ENCODE measurements around the gene QSER1.
A peak's percentile ranks its signal among the peaks of the same experiment; 100 is the strongest.
"Not testable (repeated sequence)": the region's sequence is repeated elsewhere in the genome, so short reads cannot be mapped to it uniquely, and the experiment has no call there.

The QSER1 gene

GRCh38 chr11:32937283-32937682, 44.7 kb downstream of the QSER1 start:
- not testable (repeated sequence) for DNase-seq

- no peak for DNase-seq
Observed at GRCh38 chr11:32939046-32939445, 46.4 kb downstream of the QSER1 start.

- no peak for DNase-seq
Observed at GRCh38 chr11:32939866-32940265, 47.3 kb downstream of the QSER1 start.

GRCh38 chr11:32940865-32941264, 48.3 kb downstream of the QSER1 start:
- no peak for DNase-seq

- peak; percentile 27 for DNase-seq
Observed at GRCh38 chr11:32947978-32948377, 55.4 kb downstream of the QSER1 start.

GRCh38 chr11:32949739-32950138, 57.1 kb downstream of the QSER1 start:
- no peak for DNase-seq

- no peak for DNase-seq
Observed at GRCh38 chr11:32952421-32952820, 59.8 kb downstream of the QSER1 start.

- no peak for DNase-seq
Observed at GRCh38 chr11:32953700-32954099, 61.1 kb downstream of the QSER1 start.

GRCh38 chr11:32960553-32961164, 68.0 kb downstream of the QSER1 start:
- peak; percentile 73 for DNase-seq

GRCh38 chr11:32962016-32962415, 69.4 kb downstream of the QSER1 start:
- DNase-seq = no peak

- no peak for DNase-seq
Observed at GRCh38 chr11:32963721-32964120, 71.1 kb downstream of the QSER1 start.

- no peak for DNase-seq
Observed at GRCh38 chr11:32968541-32968940, 75.9 kb downstream of the QSER1 start.

GRCh38 chr11:32972233-32972632, 79.6 kb downstream of the QSER1 start:
- not testable (repeated sequence) for DNase-seq

GRCh38 chr11:32972781-32973180, 80.2 kb downstream of the QSER1 start:
- DNase-seq = no peak

- DNase-seq = no peak
Observed at GRCh38 chr11:32982626-32983025, 90.0 kb downstream of the QSER1 start.

- DNase-seq = no peak
Observed at GRCh38 chr11:32983506-32983905, 90.9 kb downstream of the QSER1 start.

- DNase-seq = peak; percentile 6
Observed at GRCh38 chr11:32985600-32985999, 93.0 kb downstream of the QSER1 start.

- no peak for DNase-seq
Observed at GRCh38 chr11:32987851-32988250, 95.2 kb downstream of the QSER1 start.

GRCh38 chr11:32990481-32990880, 97.9 kb downstream of the QSER1 start:
- no peak for DNase-seq

- no peak for DNase-seq
Observed at GRCh38 chr11:32991427-32991826, 98.8 kb downstream of the QSER1 start.

GRCh38 chr11:32991898-32992297, 99.3 kb downstream of the QSER1 start:
- no peak for DNase-seq

GRCh38 chr11:33000181-33000580, 107.6 kb downstream of the QSER1 start:
- DNase-seq = no peak

GRCh38 chr11:33001281-33001680, 108.7 kb downstream of the QSER1 start:
- no peak for DNase-seq

GRCh38 chr11:33001751-33002542, 109.3 kb downstream of the QSER1 start:
- DNase-seq = peak; percentile 15

- DNase-seq = no peak
Observed at GRCh38 chr11:33005175-33005574, 112.6 kb downstream of the QSER1 start.

All from OCI-M1 (cell line).